GM12875 (cell line): ENCODE measurements around the gene VWA3A.
"Not testable (repeated sequence)": the region's sequence is repeated elsewhere in the genome, so short reads cannot be mapped to it uniquely, and the experiment has no call there.

Experiments
- H3K4me3 ChIP-seq: one replicate; pipeline ENCODE4 v1.5.1; 2011; ENCODE audit warnings: low read depth, low read length, control low read depth
- CTCF ChIP-seq: IDR thresholded peaks from 2 replicates; pipeline ENCODE4 v1.5.1; 2011; ENCODE audit warnings: low read depth, mild to moderate bottlenecking, control low read depth, inconsistent platforms, low read length, moderate library complexity, borderline replicate concordance; ENCODE audit not compliant: insufficient read depth

The VWA3A gene

DNA sequence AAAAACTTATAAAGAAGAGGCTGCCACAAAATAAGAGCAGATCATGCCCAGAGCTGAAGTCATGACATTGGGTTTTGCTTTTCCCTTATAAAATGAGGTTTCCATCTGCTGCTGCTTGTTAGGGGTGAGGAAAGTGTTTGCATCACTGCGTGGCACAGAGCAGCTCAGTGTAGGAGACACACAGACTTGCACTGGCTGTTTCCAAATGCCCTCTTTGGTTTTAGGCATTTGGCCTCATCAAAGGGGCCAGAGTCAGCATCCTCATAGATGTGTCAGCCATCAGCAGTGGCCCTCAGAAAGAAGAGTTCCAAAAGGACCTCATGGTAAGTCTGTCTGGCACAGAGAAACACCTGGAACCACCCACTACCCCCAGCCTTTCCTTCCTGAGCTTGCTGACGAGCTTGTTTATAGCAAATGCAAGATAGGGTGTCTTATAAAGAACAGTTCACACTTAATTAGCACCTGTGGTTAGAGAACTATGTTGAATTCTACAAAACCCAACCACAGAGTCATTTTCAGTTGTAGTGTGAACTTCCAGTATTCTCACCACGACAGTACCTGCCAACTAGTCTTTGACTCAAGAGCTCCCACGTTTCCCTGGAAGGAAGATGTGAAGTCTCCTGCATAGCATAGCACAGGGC, 17.0 kb downstream of the VWA3A start:
- no peak for TF ChIP-seq CTCF
- no peak overlapping the region for H3K4me3 ChIP-seq

DNA sequence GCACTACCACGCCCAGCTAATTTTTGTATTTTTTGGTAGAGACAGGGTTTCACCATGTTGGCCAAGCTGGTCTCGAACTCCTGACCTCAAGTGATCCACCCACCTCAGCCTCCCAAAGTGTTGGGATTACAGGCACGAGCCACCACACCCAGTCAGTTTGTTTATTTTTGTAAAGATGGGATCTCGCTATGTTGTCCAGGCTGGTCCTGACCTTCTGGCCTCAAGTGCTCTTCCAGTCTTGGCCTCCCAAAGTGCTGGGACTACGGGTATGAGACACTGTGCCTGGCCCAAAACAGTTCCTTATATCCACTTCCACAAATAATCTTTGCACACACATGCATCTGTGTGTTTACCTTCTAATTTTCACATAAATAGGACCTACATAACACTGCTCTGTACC, 19.3 kb downstream of the VWA3A start:
- H3K4me3 ChIP-seq: not testable (repeated sequence)

GRCh38 chr16:22116095-22116700, 23.9 kb downstream of the VWA3A start:
- TF ChIP-seq CTCF: no peak
- no peak overlapping the region for H3K4me3 ChIP-seq

DNA sequence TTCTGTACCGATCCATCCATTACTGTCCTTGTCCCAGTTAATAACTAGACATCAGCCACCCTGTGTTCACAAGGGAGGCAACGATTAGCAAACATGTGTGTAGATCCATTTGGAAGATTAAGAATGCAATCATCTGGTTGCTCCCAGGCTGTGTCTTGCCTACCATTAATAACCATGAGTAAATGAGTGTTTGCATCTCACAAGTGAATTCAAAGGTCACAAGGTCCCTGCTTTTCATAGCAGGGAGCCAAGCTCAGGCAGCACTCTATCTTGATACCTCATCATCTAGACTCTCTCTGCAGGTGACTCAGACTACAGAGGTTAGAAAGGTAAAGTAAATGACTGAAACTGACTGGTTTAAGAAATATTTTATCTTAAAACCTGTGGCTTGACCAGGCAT, 25.3 kb downstream of the VWA3A start:
- TF ChIP-seq CTCF: no peak
- H3K4me3 ChIP-seq: no peak overlapping the region

- no peak for TF ChIP-seq CTCF
- no peak overlapping the region for H3K4me3 ChIP-seq
These were observed 28.1 kb downstream of the VWA3A start for GRCh38 chr16:22120440-22120839.

GRCh38 chr16:22122239-22122638, 29.9 kb downstream of the VWA3A start:
- H3K4me3 ChIP-seq: no peak overlapping the region
- no peak for TF ChIP-seq CTCF

GRCh38 chr16:22123146-22123545, 30.8 kb downstream of the VWA3A start:
- no peak overlapping the region for H3K4me3 ChIP-seq
- 0 out of 2 replicates have a peak, but pooled peaks have one; percentile 19 for TF ChIP-seq CTCF
